Breast epithelium (tissue), 3 donors: Measurements from ENCODE around the gene CDH23.

Experiments
- CTCF ChIP-seq, 3 donors: fragments of 450-650 bp; IDR thresholded peaks; one replicate each; pipeline ENCODE4 v1.5.1; 2016 to 2017; ENCODE audit warnings: antibody characterized with exemption in 3 of 3, mild to moderate bottlenecking in 3 of 3, moderate library complexity in 3 of 3
- POLR2A ChIP-seq: fragments of 450-650 bp; IDR thresholded peaks from one replicate; pipeline ENCODE4 v1.6.1; 2016; ENCODE audit warnings: antibody characterized with exemption, mild to moderate bottlenecking, moderate library complexity
- POLR2AphosphoS5 ChIP-seq, 3 donors: sonication (generic); formaldehyde crosslinking; IDR thresholded peaks; one replicate each; pipeline ENCODE4 v1.6.1; 2017; ENCODE audit warnings: antibody characterized with exemption in 3 of 3

GRCh38 chr10:71618176-71618575 is 221.5 kb downstream of the CDH23 start:
- TF ChIP-seq POLR2AphosphoS5 (IDR thresholded peaks at IDR 0.05) (no peak), CTCF (IDR thresholded peaks at IDR 0.05) (no peak), POLR2A (no peak)
